ENCODE results near the gene TYROBP.
"Not testable (repeated sequence)": the region's sequence is repeated elsewhere in the genome, so short reads cannot be mapped to it uniquely, and the experiment has no call there.

TYROBP gene

GRCh38 chr19:35879068-35879467, 29.0 kb downstream of the TYROBP start:
- no peak for DNase-seq (ENCODE audit: low read depth, low spot score)
- CTCF ChIA-PET, result interaction anchor here (1.0 to 6.3 kb wide), 3 partner anchors 9 to 53 kb away, joined by 3 to 144 read pairs (median 3); no protein-coding TSS in a partner anchor
- POLR2A ChIA-PET, result interaction anchor here (1.0 kb wide), 1 partner anchor 52 kb away, joined by 4 read pairs; no protein-coding TSS in a partner anchor
- no peak overlapping the region for H3K4me3 ChIP-seq (ENCODE audit: low read depth, low read length)
- no peak for TF ChIP-seq CTCF (IDR thresholded peaks at IDR 0.05; ENCODE audit: insufficient read depth, low read length, missing control alignments)

GRCh38 chr19:35874392-35874930, 33.6 kb downstream of the TYROBP start:
- DNase-seq (ENCODE audit: low read depth, low spot score), result no peak
- H3K4me3 ChIP-seq (ENCODE audit: low read depth, low read length), result no peak overlapping the region
- no peak for TF ChIP-seq CTCF (IDR thresholded peaks at IDR 0.05; ENCODE audit: insufficient read depth, low read length, missing control alignments)
- POLR2A ChIA-PET, result no interaction called here
- CTCF ChIA-PET, result no interaction called here

- no peak overlapping the region for H3K4me3 ChIP-seq (ENCODE audit: low read depth, low read length)
- no peak for DNase-seq (ENCODE audit: low read depth, low spot score)
- POLR2A ChIA-PET, result no interaction called here
- TF ChIP-seq CTCF (IDR thresholded peaks at IDR 0.05; ENCODE audit: insufficient read depth, low read length, missing control alignments), result no peak
- CTCF ChIA-PET, result interaction anchor here (1.2 kb wide), 1 partner anchor 10 kb away, joined by 3 read pairs; no protein-coding TSS in a partner anchor
Measured at GRCh38 chr19:35872180-35872579, 35.9 kb downstream of the TYROBP start.

GRCh38 chr19:35871611-35872010, 36.5 kb downstream of the TYROBP start:
- TF ChIP-seq CTCF (IDR thresholded peaks at IDR 0.05; ENCODE audit: insufficient read depth, low read length, missing control alignments), result no peak
- CTCF ChIA-PET, result interaction anchor here (1.2 kb wide), 1 partner anchor 11 kb away, joined by 3 read pairs; no protein-coding TSS in a partner anchor
- H3K4me3 ChIP-seq (ENCODE audit: low read depth, low read length), result no peak overlapping the region
- POLR2A ChIA-PET, result no interaction called here
- no peak for DNase-seq (ENCODE audit: low read depth, low spot score)

GRCh38 chr19:35870798-35871197, 37.3 kb downstream of the TYROBP start:
- ChIA-PET CTCF (interaction anchor here (0.8 to 2.5 kb wide), 3 partner anchors 9 to 60 kb away, joined by 3 to 5 read pairs (median 3); no protein-coding TSS in a partner anchor), POLR2A (no interaction called here)
- no peak overlapping the region for H3K4me3 ChIP-seq (ENCODE audit: low read depth, low read length)
- no peak for DNase-seq (ENCODE audit: low read depth, low spot score)
- no peak for TF ChIP-seq CTCF (IDR thresholded peaks at IDR 0.05; ENCODE audit: insufficient read depth, low read length, missing control alignments)

GRCh38 chr19:35870124-35870736, 37.9 kb downstream of the TYROBP start:
- POLR2A ChIA-PET; H3K4me3 ChIP-seq (ENCODE audit: low read depth, low read length); DNase-seq (ENCODE audit: low read depth, low spot score): not testable (repeated sequence)
- CTCF ChIA-PET, result interaction anchor here (0.6 to 2.5 kb wide), 4 partner anchors 9 to 176 kb away, joined by 3 to 5 read pairs (median 3); no protein-coding TSS in a partner anchor

All from AG04449 (cell line).